ENCODE data around the gene RUFY4. TPM values are rescaled to one million over a fixed set of nuclear protein-coding genes. Genes with fewer than 3 reads are reported as not detected.

The RUFY4 gene
- total and polyA plus RNA-seq, 9 of the 15 experiments (the other 6 are each of a cell fraction or from before 2014, with no cell fraction given), result not detected

DNA sequence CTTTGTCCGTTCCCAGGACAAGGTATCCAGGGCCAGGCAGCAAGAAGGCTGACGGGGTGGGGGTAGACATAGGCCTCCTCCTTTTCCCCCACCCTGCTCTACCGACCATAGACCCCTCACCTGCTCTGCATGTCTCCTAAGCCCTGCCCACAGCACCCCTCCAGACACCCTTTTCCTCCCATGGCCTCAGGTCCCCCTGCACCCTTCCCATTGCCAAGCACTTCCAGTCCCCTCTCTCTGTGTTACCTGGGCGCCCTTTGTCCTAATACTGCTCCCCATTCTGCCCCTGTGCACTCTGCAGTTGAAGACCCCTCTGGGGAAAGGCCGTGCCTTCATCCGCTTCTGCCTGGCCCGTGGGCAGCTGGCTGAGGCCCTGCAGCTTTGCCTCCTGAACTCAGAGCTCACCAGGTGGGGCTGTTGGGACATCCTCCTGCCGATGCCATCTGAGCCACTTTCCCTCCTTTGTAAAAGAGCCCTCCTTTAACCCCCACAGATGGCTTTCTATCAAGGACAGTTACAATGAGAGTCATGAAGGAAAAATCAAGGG is 3.5 kb downstream of the RUFY4 start:
- H3K27ac ChIP-seq (ENCODE audit: extremely low read depth, low read depth, low read length), result no peak overlapping the region

More for the DNA sequence above, 3.5 kb downstream of the RUFY4 start:
- DNase-seq (ENCODE audit: extremely low read depth in 1 of 4, low spot score in 3 of 4) (no peak), FAIRE-seq (no peak), ATAC-seq (no peak)
- POLR2A ChIA-PET, result interaction anchor here (0.6 kb wide), 1 partner anchor 230 kb away, joined by 3 read pairs; no protein-coding TSS in a partner anchor
- in situ Hi-C loops (cut with MboI), result no loop called here
- no peaks in the 10 kb centered on the region; a peak in 1 of 5 replicates for H3K4me1 ChIP-seq (replicated peaks in 1 of 2; ENCODE audit: control insufficient read depth in 2 of 2, insufficient read depth in 2 of 2, low read length in 2 of 2)
- peaks cover 0 to 47% of the 10 kb centered on the region in 2 experiments; a peak in 2 of 5 replicates for H3K27me3 ChIP-seq (ENCODE audit: control insufficient read depth in 2 of 2, insufficient read depth in 2 of 2, low read length in 2 of 2)
- no peak overlapping the region for H2AFZ ChIP-seq (ENCODE audit: low read depth, low read length)
- no peak overlapping the region for H3K4me3 ChIP-seq
- no peak overlapping the region for H3K4me2 ChIP-seq (ENCODE audit: insufficient read depth, low read length)
- 0% methylated on average over 8 of the region's 8 CpGs for WGBS (ENCODE audit: insufficient coverage, low coverage, missing lambda C conversion rate)
- H3K9me3 ChIP-seq (replicated peaks; ENCODE audit: control insufficient read depth, insufficient read depth, low read depth, low read length), result no peaks in the 10 kb centered on the region
- no peaks in the 10 kb centered on the region for H3K9me1 ChIP-seq (ENCODE audit: control insufficient read depth, insufficient read depth, low read length)
- no peak overlapping the region for H3K9ac ChIP-seq (ENCODE audit: insufficient read depth in 1 of 2, low read depth in 2 of 2, low read length in 2 of 2)
- H3K36me3 ChIP-seq (ENCODE audit: control insufficient read depth, insufficient read depth, low read length), result no peaks in the 10 kb centered on the region
- CTCF ChIA-PET (ENCODE audit: low intra/inter-chr PET ratio), result no interaction called here
- no TSS peak for BruUV-seq (replicated peaks)
- no peaks in the 10 kb centered on the region for H3K79me2 ChIP-seq (ENCODE audit: control insufficient read depth, insufficient read depth, low read length)
- H4K20me1 ChIP-seq (replicated peaks; ENCODE audit: control insufficient read depth, insufficient read depth, low read length), result no peaks in the 10 kb centered on the region
- TF ChIP-seq CBX2 (IDR thresholded peaks at IDR 0.05; ENCODE audit: insufficient read depth, low read length, poor library complexity, severe bottlenecking) (no peak), PCBP1 (IDR thresholded peaks at IDR 0.05; ENCODE audit: low read depth, low read length, poor library complexity, severe bottlenecking) (no peak), JUND (IDR thresholded peaks at IDR 0.05; ENCODE audit: borderline replicate concordance, low read depth, low read length) (no peak), JUND (tag; IDR thresholded peaks at IDR 0.05; ENCODE audit: borderline replicate concordance, low read depth, low read length) (no peak), TRIM24 (IDR thresholded peaks at IDR 0.05) (no peak), PHF8 (IDR thresholded peaks at IDR 0.05; ENCODE audit: borderline replicate concordance, low read length) (no peak)
- TF ChIP-seq, protein P1, sequence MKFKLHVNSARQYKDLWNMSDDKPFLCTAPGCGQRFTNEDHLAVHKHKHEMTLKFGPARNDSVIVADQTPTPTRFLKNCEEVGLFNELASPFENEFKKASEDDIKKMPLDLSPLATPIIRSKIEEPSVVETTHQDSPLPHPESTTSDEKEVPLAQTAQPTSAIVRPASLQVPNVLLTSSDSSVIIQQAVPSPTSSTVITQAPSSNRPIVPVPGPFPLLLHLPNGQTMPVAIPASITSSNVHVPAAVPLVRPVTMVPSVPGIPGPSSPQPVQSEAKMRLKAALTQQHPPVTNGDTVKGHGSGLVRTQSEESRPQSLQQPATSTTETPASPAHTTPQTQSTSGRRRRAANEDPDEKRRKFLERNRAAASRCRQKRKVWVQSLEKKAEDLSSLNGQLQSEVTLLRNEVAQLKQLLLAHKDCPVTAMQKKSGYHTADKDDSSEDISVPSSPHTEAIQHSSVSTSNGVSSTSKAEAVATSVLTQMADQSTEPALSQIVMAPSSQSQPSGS (CRISPR knock-in tag; IDR thresholded peaks at IDR 0.05), result no peak
- TF ChIP-seq, protein P2, sequence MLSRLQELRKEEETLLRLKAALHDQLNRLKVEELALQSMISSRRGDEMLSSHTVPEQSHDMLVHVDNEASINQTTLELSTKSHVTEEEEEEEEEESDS (CRISPR knock-in tag; IDR thresholded peaks at IDR 0.05), result no peak
- intact Hi-C loops (cut with micrococcal nuclease), result no loop called here

Data from K562 (cell line).